ENCODE data around the gene ZMYND10. TPM values are rescaled to one million over a fixed set of nuclear protein-coding genes. Genes with fewer than 3 reads are reported as not detected.

ZMYND10 gene
- total RNA-seq, 1 donor from 2014 or later: 1.1 TPM

GRCh38 chr3:50374363-50375257 is 29.1 kb upstream of the ZMYND10 start:
- Mint-ChIP-seq H3K27me3 (ENCODE audit: low read depth) (peaks cover 11% of the 10 kb centered on the region), H3K4me1 (ENCODE audit: low read depth) (no peaks in the 10 kb centered on the region), H3K36me3 (ENCODE audit: low read depth) (no peaks in the 10 kb centered on the region), H3K4me3 (ENCODE audit: unreplicated experiment) (no peak overlapping the region), H3K9me3 (ENCODE audit: low read depth) (no peaks in the 10 kb centered on the region), H3K27ac (ENCODE audit: unreplicated experiment) (no peak overlapping the region)
- TF ChIP-seq CTCF (IDR thresholded peaks at IDR 0.05): no peak
- no peak for DNase-seq (ENCODE audit: low spot score)

- DNase-seq (ENCODE audit: low spot score): no peak
- Mint-ChIP-seq H3K9me3 (ENCODE audit: low read depth) (no peaks in the 10 kb centered on the region), H3K4me3 (ENCODE audit: unreplicated experiment) (no peak overlapping the region), H3K36me3 (ENCODE audit: low read depth) (no peaks in the 10 kb centered on the region), H3K27ac (ENCODE audit: unreplicated experiment) (no peak overlapping the region), H3K27me3 (ENCODE audit: low read depth) (peaks cover 9% of the 10 kb centered on the region), H3K4me1 (ENCODE audit: low read depth) (no peaks in the 10 kb centered on the region)
- no peak for TF ChIP-seq CTCF (IDR thresholded peaks at IDR 0.05)
Measured at GRCh38 chr3:50373146-50374051, 27.9 kb upstream of the ZMYND10 start.

- no peaks in the 10 kb centered on the region for H3K4me1 Mint-ChIP-seq (ENCODE audit: low read depth)
- H3K27ac Mint-ChIP-seq (ENCODE audit: unreplicated experiment): no peak overlapping the region
- no peaks in the 10 kb centered on the region for H3K36me3 Mint-ChIP-seq (ENCODE audit: low read depth)
- no peak for TF ChIP-seq CTCF (IDR thresholded peaks at IDR 0.05)
- H3K9me3 Mint-ChIP-seq (ENCODE audit: low read depth): no peaks in the 10 kb centered on the region
- DNase-seq (ENCODE audit: low spot score): no peak
- peaks cover 9% of the 10 kb centered on the region for H3K27me3 Mint-ChIP-seq (ENCODE audit: low read depth)
- no peak overlapping the region for H3K4me3 Mint-ChIP-seq (ENCODE audit: unreplicated experiment)
Measured at GRCh38 chr3:50372349-50372748, 26.8 kb upstream of the ZMYND10 start.

GRCh38 chr3:50371133-50371685 is 25.7 kb upstream of the ZMYND10 start:
- TF ChIP-seq CTCF (IDR thresholded peaks at IDR 0.05): no peak
- H3K4me1 Mint-ChIP-seq (ENCODE audit: low read depth): no peaks in the 10 kb centered on the region
- H3K4me3 Mint-ChIP-seq (ENCODE audit: unreplicated experiment): no peak overlapping the region
- no peak overlapping the region for H3K27ac Mint-ChIP-seq (ENCODE audit: unreplicated experiment)
- no peaks in the 10 kb centered on the region for H3K9me3 Mint-ChIP-seq (ENCODE audit: low read depth)
- no peaks in the 10 kb centered on the region for H3K36me3 Mint-ChIP-seq (ENCODE audit: low read depth)
- peaks cover 7% of the 10 kb centered on the region for H3K27me3 Mint-ChIP-seq (ENCODE audit: low read depth)
- no peak for DNase-seq (ENCODE audit: low spot score)

- Mint-ChIP-seq H3K4me1 (ENCODE audit: low read depth) (no peaks in the 10 kb centered on the region), H3K27me3 (ENCODE audit: low read depth) (peaks cover 7% of the 10 kb centered on the region), H3K36me3 (ENCODE audit: low read depth) (no peaks in the 10 kb centered on the region), H3K4me3 (ENCODE audit: unreplicated experiment) (no peak overlapping the region), H3K9me3 (ENCODE audit: low read depth) (no peaks in the 10 kb centered on the region), H3K27ac (ENCODE audit: unreplicated experiment) (no peak overlapping the region)
- no peak for DNase-seq (ENCODE audit: low spot score)
- peak; percentile 67 for TF ChIP-seq CTCF (IDR thresholded peaks at IDR 0.05)
Measured at GRCh38 chr3:50370594-50370993, 25.1 kb upstream of the ZMYND10 start.

Data from chondrocyte (in vitro differentiated cells).